ENCODE measurements around the gene ATP13A2. TPM values are rescaled to one million over a fixed set of nuclear protein-coding genes. Genes with fewer than 3 reads are reported as not detected.

Gene ATP13A2
- total RNA-seq, 1 experiment from 2014 or later = 50.9 TPM

- H3K36me3 ChIP-seq (ENCODE audit: insufficient read depth, low read length, poor library complexity, severe bottlenecking) = peaks cover 11% of the 10 kb centered on the region
- CTCF ChIA-PET = no interaction called here
- H3K9me3 ChIP-seq (ENCODE audit: low read depth, low read length, poor library complexity, severe bottlenecking) = no peaks in the 10 kb centered on the region
- H3K27me3 ChIP-seq (replicated peaks; ENCODE audit: insufficient read depth, low read depth, low read length, poor library complexity) = no peaks in the 10 kb centered on the region
- no peak overlapping the region for H3K4me3 ChIP-seq (ENCODE audit: low read depth, low read length, poor library complexity, severe bottlenecking)
- BruUV-seq (replicated peaks) = no TSS peak
- intact Hi-C loops (cut with micrococcal nuclease; ENCODE audit: unreplicated experiment) = no loop called here
- no peak for DNase-seq (ENCODE audit: low spot score)
- no peak overlapping the region for H3K27ac ChIP-seq (ENCODE audit: low read depth, low read length, poor library complexity, severe bottlenecking)
- POLR2A ChIA-PET (ENCODE audit: low non-redundant PET) = no interaction called here
- TF ChIP-seq EZH2 (IDR thresholded peaks at IDR 0.05; ENCODE audit: borderline replicate concordance, low read depth, low read length, poor library complexity, severe bottlenecking) (no peak), CTCF (conservative IDR thresholded peaks at IDR 0.05; ENCODE audit: low read depth, low read length) (no peak)
- no peaks in the 10 kb centered on the region for H3K4me1 ChIP-seq (ENCODE audit: insufficient read depth, low read length, poor library complexity, severe bottlenecking)
Measured at GRCh38 chr1:17002524-17002902, 9.2 kb downstream of the ATP13A2 start.

- ChIA-PET POLR2A (ENCODE audit: low non-redundant PET) (interaction anchor here (0.6 kb wide), 1 partner anchor 103 kb away, joined by 10 read pairs; no protein-coding TSS in a partner anchor), CTCF (no interaction called here)
- H3K27ac ChIP-seq (ENCODE audit: low read depth, low read length, poor library complexity, severe bottlenecking) = no peak overlapping the region
- no peaks in the 10 kb centered on the region for H3K27me3 ChIP-seq (replicated peaks; ENCODE audit: insufficient read depth, low read depth, low read length, poor library complexity)
- no peak overlapping the region for H3K4me3 ChIP-seq (ENCODE audit: low read depth, low read length, poor library complexity, severe bottlenecking)
- H3K4me1 ChIP-seq (ENCODE audit: insufficient read depth, low read length, poor library complexity, severe bottlenecking) = no peaks in the 10 kb centered on the region
- peaks cover 11% of the 10 kb centered on the region for H3K36me3 ChIP-seq (ENCODE audit: insufficient read depth, low read length, poor library complexity, severe bottlenecking)
- no peak for DNase-seq (ENCODE audit: low spot score)
- TF ChIP-seq CTCF (conservative IDR thresholded peaks at IDR 0.05; ENCODE audit: low read depth, low read length) = no peak
- no peak for TF ChIP-seq EZH2 (IDR thresholded peaks at IDR 0.05; ENCODE audit: borderline replicate concordance, low read depth, low read length, poor library complexity, severe bottlenecking)
- BruUV-seq (replicated peaks) = no TSS peak
- no peaks in the 10 kb centered on the region for H3K9me3 ChIP-seq (ENCODE audit: low read depth, low read length, poor library complexity, severe bottlenecking)
- intact Hi-C loops (cut with micrococcal nuclease; ENCODE audit: unreplicated experiment) = no loop called here
Measured at GRCh38 chr1:17001760-17002523, 9.8 kb downstream of the ATP13A2 start.

GRCh38 chr1:16999863-17000262, 11.9 kb downstream of the ATP13A2 start:
- no peak overlapping the region for H3K27ac ChIP-seq (ENCODE audit: low read depth, low read length, poor library complexity, severe bottlenecking)
- TF ChIP-seq CTCF (conservative IDR thresholded peaks at IDR 0.05; ENCODE audit: low read depth, low read length) (no peak), EZH2 (IDR thresholded peaks at IDR 0.05; ENCODE audit: borderline replicate concordance, low read depth, low read length, poor library complexity, severe bottlenecking) (no peak)
- no peak overlapping the region for H3K4me3 ChIP-seq (ENCODE audit: low read depth, low read length, poor library complexity, severe bottlenecking)
- POLR2A ChIA-PET (ENCODE audit: low non-redundant PET) = no interaction called here
- peaks cover 8% of the 10 kb centered on the region for H3K36me3 ChIP-seq (ENCODE audit: insufficient read depth, low read length, poor library complexity, severe bottlenecking)
- no TSS peak for BruUV-seq (replicated peaks)
- no peaks in the 10 kb centered on the region for H3K9me3 ChIP-seq (ENCODE audit: low read depth, low read length, poor library complexity, severe bottlenecking)
- no peaks in the 10 kb centered on the region for H3K4me1 ChIP-seq (ENCODE audit: insufficient read depth, low read length, poor library complexity, severe bottlenecking)
- H3K27me3 ChIP-seq (replicated peaks; ENCODE audit: insufficient read depth, low read depth, low read length, poor library complexity) = no peaks in the 10 kb centered on the region
- CTCF ChIA-PET = interaction anchor here (0.8 kb wide), 1 partner anchor 14 kb away, joined by 5 read pairs; no protein-coding TSS in a partner anchor
- DNase-seq (ENCODE audit: low spot score) = no peak
- intact Hi-C loops (cut with micrococcal nuclease; ENCODE audit: unreplicated experiment) = no loop called here

All from A673 (cell line).